ENCODE results near the gene JPH4.

GRCh38 chr14:23555882-23556699 is 22.5 kb downstream of the JPH4 start, which contains the start of gene THTPA:
- TF ChIP-seq CTCF (IDR thresholded peaks at IDR 0.05; ENCODE audit: low read depth, low read length) (no peak), MYC (IDR thresholded peaks at IDR 0.05; ENCODE audit: low read depth, low read length) (peak; percentile 68), MAX (IDR thresholded peaks at IDR 0.05; ENCODE audit: low read depth, low read length) (peak; percentile 71)
